Osteoblast (primary cell): ENCODE data around the gene C3orf18. TPM values are rescaled to one million over a fixed set of nuclear protein-coding genes. Genes with fewer than 3 reads are reported as not detected.

Source experiments
- DNase-seq: peaks from one replicate; pipeline ENCODE4 v3.0.0; 2011; ENCODE audit warnings: low spot score, mixed read lengths; ENCODE audit not compliant: insufficient read length; ENCODE audit errors: missing footprints
- H2AFZ ChIP-seq: 2 replicates; pipeline ENCODE4 v1.6.0; 2011; ENCODE audit warnings: mild to moderate bottlenecking, low read length
- H3K27ac ChIP-seq: 2 replicates; pipeline ENCODE4 v1.5.1; 2011; ENCODE audit warnings: mild to moderate bottlenecking, low read depth, low read length, moderate library complexity
- H3K27me3 ChIP-seq: 2 replicates; pipeline ENCODE4 v1.6.0; 2012; ENCODE audit warnings: mild to moderate bottlenecking, control low read depth, inconsistent platforms, low read length, moderate library complexity; ENCODE audit not compliant: insufficient read depth
- H3K36me3 ChIP-seq: 2 replicates; pipeline ENCODE4 v1.5.1; 2011; ENCODE audit warnings: mild to moderate bottlenecking, low read length, control low read depth, moderate library complexity; ENCODE audit not compliant: insufficient read depth
- H3K4me1 ChIP-seq: 2 replicates; pipeline ENCODE4 v1.5.1; 2011; ENCODE audit warnings: mild to moderate bottlenecking, low read length, control low read depth, moderate library complexity; ENCODE audit not compliant: insufficient read depth
- H3K4me2 ChIP-seq: 2 replicates; pipeline ENCODE4 v1.6.0; 2011; ENCODE audit warnings: mild to moderate bottlenecking, low read length; ENCODE audit not compliant: insufficient read depth
- H3K4me3 ChIP-seq: fragments of 200-600 bp; sonication (generic); 3 replicates; pipeline ENCODE4 v1.5.1; 2012; ENCODE audit warnings: mild to moderate bottlenecking, low read length, inconsistent platforms; ENCODE audit not compliant: insufficient read depth
- H3K79me2 ChIP-seq: 2 replicates; pipeline ENCODE4 v1.6.0; 2012; ENCODE audit warnings: mild to moderate bottlenecking, low read length, control low read depth, inconsistent platforms; ENCODE audit not compliant: insufficient read depth
- H3K9me3 ChIP-seq: 2 replicates; pipeline ENCODE4 v1.5.1; 2011; ENCODE audit warnings: low read depth, low read length, control low read depth
- H4K20me1 ChIP-seq: 2 replicates; pipeline ENCODE4 v1.6.0; 2012; ENCODE audit warnings: mild to moderate bottlenecking, low read length, control low read depth; ENCODE audit not compliant: insufficient read depth
- total RNA-seq: library from RNA; depleted of rRNA; stranded (reverse); fragments of >200 nt; gene quantifications from 2 replicates; pipeline ENCODE4 v1.2.3, GENCODE V29; 2012
- TF ChIP-seq, protein P1 (sequence below): IDR thresholded peaks from 2 replicates; pipeline ENCODE4 v1.5.1; 2011; ENCODE audit warnings: mild to moderate bottlenecking, low read depth, low read length, moderate library complexity; ENCODE audit errors: extremely low read depth

C3orf18 gene
- total RNA-seq, 1 donor: 18.8 TPM

DNA sequence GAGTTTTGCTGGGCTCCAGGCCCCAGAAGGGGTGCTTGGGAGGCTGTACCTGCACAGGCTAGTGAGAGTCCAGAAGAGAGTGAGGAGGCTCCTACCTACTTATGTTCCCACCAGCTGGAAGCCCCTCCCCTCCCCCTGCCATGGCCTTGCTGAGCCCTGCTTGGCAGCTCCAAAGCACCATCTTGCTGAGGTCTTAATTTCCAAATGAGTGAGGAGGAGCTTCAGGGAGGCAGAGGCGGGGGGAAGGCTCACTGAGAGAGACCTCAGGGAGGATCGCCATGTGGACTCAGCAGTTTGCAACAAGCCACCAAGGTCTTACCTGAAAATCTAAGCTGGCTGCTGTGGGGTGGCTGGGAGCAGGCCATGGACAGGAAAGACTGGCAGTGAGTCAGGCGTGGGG, 55.4 kb downstream of the C3orf18 start:
- Histone ChIP-seq H3K4me1 (no peaks in the 10 kb centered on the region), H3K9me3 (no peaks in the 10 kb centered on the region), H3K27ac (no peak overlapping the region), H3K4me2 (no peak overlapping the region), H3K79me2 (no peaks in the 10 kb centered on the region), H3K4me3 (no peak overlapping the region), H3K36me3 (no peaks in the 10 kb centered on the region), H4K20me1 (no peaks in the 10 kb centered on the region), H3K27me3 (peaks cover 22% of the 10 kb centered on the region), H2AFZ (no peak overlapping the region)
- TF ChIP-seq, protein P1, sequence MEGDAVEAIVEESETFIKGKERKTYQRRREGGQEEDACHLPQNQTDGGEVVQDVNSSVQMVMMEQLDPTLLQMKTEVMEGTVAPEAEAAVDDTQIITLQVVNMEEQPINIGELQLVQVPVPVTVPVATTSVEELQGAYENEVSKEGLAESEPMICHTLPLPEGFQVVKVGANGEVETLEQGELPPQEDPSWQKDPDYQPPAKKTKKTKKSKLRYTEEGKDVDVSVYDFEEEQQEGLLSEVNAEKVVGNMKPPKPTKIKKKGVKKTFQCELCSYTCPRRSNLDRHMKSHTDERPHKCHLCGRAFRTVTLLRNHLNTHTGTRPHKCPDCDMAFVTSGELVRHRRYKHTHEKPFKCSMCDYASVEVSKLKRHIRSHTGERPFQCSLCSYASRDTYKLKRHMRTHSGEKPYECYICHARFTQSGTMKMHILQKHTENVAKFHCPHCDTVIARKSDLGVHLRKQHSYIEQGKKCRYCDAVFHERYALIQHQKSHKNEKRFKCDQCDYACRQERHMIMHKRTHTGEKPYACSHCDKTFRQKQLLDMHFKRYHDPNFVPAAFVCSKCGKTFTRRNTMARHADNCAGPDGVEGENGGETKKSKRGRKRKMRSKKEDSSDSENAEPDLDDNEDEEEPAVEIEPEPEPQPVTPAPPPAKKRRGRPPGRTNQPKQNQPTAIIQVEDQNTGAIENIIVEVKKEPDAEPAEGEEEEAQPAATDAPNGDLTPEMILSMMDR: no peak
- no peak for DNase-seq

DNA sequence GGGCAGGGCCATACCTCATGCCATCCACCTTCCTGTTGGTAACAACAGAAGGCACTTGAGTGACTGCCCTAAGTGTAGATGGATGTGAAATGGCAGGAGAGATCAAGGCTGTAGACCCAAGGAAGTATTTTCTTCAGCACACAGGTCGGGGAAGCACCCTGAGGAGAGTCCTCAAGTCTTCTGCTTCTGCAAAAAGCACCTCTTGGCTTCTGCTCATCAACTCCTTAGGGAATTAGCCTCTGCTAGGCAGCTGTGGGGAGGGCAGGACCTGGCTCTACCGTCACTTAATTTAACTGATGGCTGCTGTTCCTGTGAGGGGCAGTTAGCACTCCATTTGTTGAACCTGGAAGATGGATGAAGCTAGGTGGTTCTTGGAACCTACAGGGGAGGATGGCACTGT, 57.2 kb downstream of the C3orf18 start:
- Histone ChIP-seq H3K79me2 (no peaks in the 10 kb centered on the region), H2AFZ (no peak overlapping the region), H4K20me1 (no peaks in the 10 kb centered on the region), H3K4me2 (no peak overlapping the region), H3K4me3 (no peak overlapping the region), H3K27me3 (peaks cover 20% of the 10 kb centered on the region), H3K4me1 (no peaks in the 10 kb centered on the region), H3K9me3 (no peaks in the 10 kb centered on the region), H3K27ac (no peak overlapping the region), H3K36me3 (no peaks in the 10 kb centered on the region)
- TF ChIP-seq, protein P1: no peak
- no peak for DNase-seq

DNA sequence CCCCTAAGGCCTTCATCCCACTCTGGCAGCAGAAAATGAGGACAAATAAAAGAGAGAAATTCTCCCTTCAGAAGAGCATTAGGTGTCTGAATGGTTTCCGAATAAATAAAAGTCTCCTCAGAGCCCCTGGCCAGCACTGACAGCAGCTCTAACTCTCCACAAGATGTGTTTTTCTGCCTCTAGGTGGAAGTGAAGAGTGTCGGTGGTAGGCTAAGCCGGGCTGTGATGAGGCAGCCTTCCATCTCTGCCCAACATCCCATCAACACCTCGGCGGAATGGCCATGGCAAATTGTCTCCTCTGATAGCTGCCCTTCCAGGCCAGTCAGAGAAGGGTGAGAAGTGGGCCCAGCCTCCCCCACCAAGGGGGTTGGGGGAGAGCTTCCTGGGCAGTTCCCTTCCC, 57.8 kb downstream of the C3orf18 start:
- Histone ChIP-seq H2AFZ (no peak overlapping the region), H3K27me3 (peaks cover 18% of the 10 kb centered on the region)

DNA sequence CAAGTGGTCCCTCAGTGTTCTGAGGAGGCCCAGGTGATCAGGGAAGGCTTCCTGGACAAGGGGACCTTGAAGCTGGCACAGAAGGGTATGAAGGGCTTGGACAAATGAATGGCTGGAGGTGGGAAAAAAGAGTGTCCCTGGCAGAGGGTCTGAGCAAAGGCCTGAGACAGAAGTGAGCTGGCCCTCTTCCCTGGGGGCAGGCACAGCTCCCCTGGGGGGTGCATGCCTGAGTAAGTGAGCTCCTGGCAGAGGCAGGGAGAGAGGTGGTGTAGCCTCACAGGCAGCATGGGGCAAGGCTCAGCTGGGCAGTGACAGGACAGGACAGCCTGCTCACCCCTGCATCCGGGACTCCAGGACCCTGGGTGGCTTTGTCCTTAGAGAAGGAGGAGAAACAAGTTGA, 58.7 kb downstream of the C3orf18 start:
- no peak for DNase-seq
- H3K27me3 ChIP-seq: peaks cover 22% of the 10 kb centered on the region
- no peaks in the 10 kb centered on the region for H4K20me1 ChIP-seq
- no peak overlapping the region for H3K4me3 ChIP-seq
- H3K36me3 ChIP-seq: no peaks in the 10 kb centered on the region
- H3K4me1 ChIP-seq: no peaks in the 10 kb centered on the region
- no peaks in the 10 kb centered on the region for H3K79me2 ChIP-seq
- H2AFZ ChIP-seq: no peak overlapping the region
- H3K9me3 ChIP-seq: no peaks in the 10 kb centered on the region
- TF ChIP-seq, protein P1: no peak
- H3K27ac ChIP-seq: no peak overlapping the region
- no peak overlapping the region for H3K4me2 ChIP-seq

More for the DNA sequence above, 57.8 kb downstream of the C3orf18 start:
- no peak overlapping the region for H3K27ac ChIP-seq
- H3K4me1 ChIP-seq: no peaks in the 10 kb centered on the region
- H3K4me2 ChIP-seq: no peak overlapping the region
- H3K79me2 ChIP-seq: no peaks in the 10 kb centered on the region
- H3K4me3 ChIP-seq: no peak overlapping the region
- H4K20me1 ChIP-seq: no peaks in the 10 kb centered on the region
- no peaks in the 10 kb centered on the region for H3K36me3 ChIP-seq
- TF ChIP-seq, protein P1: no peak
- H3K9me3 ChIP-seq: no peaks in the 10 kb centered on the region
- DNase-seq: no peak

Other genes starting within 250 kb of the C3orf18 start
- gene HYAL2, start 245.0 kb downstream of the C3orf18 start, total RNA-seq: 32.9 and 34.2 TPM in 2 replicates
- 15.9 and 16.6 TPM in 2 replicates for gene TUSC2, start 239.5 kb downstream of the C3orf18 start, total RNA-seq
- gene RASSF1, start 226.9 kb downstream of the C3orf18 start, total RNA-seq: 17.4 and 18.1 TPM in 2 replicates
- gene ZMYND10, start 222.0 kb downstream of the C3orf18 start, total RNA-seq: 0.88 and 2.9 TPM in 2 replicates
- 21.7 and 22.1 TPM in 2 replicates for gene NPRL2, start 217.0 kb downstream of the C3orf18 start, total RNA-seq
- 22.1 and 25.0 TPM in 2 replicates for gene CYB561D2, start 216.9 kb downstream of the C3orf18 start, total RNA-seq
- 61.6 and 73.1 TPM in 2 replicates for gene TMEM115, start 208.2 kb downstream of the C3orf18 start, total RNA-seq
- gene CACNA2D2, start 64.1 kb downstream of the C3orf18 start, total RNA-seq: not detected in 2 replicates
- 8.5 and 8.7 TPM in 2 replicates for gene HEMK1, start 1.8 kb upstream of the C3orf18 start, total RNA-seq
- gene CISH, start 44.0 kb upstream of the C3orf18 start, total RNA-seq: 1.1 and 1.2 TPM in 2 replicates
- 56.5 and 66.6 TPM in 2 replicates for gene MAPKAPK3, start 49.4 kb upstream of the C3orf18 start, total RNA-seq
- 0.29 and 0.36 TPM in 2 replicates for gene DOCK3, start 107.2 kb upstream of the C3orf18 start, total RNA-seq